HG02588 (cell line): Measurements from ENCODE around the gene RHEX.
"Not testable (repeated sequence)": the region's sequence is repeated elsewhere in the genome, so short reads cannot be mapped to it uniquely, and the experiment has no call there.

Experiments used
- ATAC-seq: cut with Tn5 transposase; IDR thresholded peaks from one replicate; pipeline ENCODE4 v1.9.1; 2021; ENCODE audit warnings: mild to moderate bottlenecking, moderate library complexity; ENCODE audit not compliant: unreplicated experiment

Gene RHEX

GRCh38 chr1:206029484-206029883 is 23.5 kb upstream of the RHEX start:
- ATAC-seq: no peak

- no peak for ATAC-seq
Measured at GRCh38 chr1:206030191-206030590, 22.8 kb upstream of the RHEX start.

GRCh38 chr1:206030714-206031113 is 22.3 kb upstream of the RHEX start:
- no peak for ATAC-seq

GRCh38 chr1:206032380-206033140 is 20.4 kb upstream of the RHEX start:
- ATAC-seq: no peak

- no peak for ATAC-seq
Measured at GRCh38 chr1:206035027-206035426, 17.9 kb upstream of the RHEX start.

GRCh38 chr1:206036663-206037455 is 16.1 kb upstream of the RHEX start:
- ATAC-seq: peak; percentile 43

GRCh38 chr1:206037581-206037980 is 15.4 kb upstream of the RHEX start:
- ATAC-seq: no peak

GRCh38 chr1:206039046-206039973 is 13.7 kb upstream of the RHEX start:
- ATAC-seq: no peak

GRCh38 chr1:206040328-206040727 is 12.6 kb upstream of the RHEX start:
- ATAC-seq: no peak

GRCh38 chr1:206041640-206042039 is 11.3 kb upstream of the RHEX start:
- no peak for ATAC-seq

GRCh38 chr1:206047271-206047670 is 5.7 kb upstream of the RHEX start:
- ATAC-seq: no peak

GRCh38 chr1:206048582-206048981 is 4.4 kb upstream of the RHEX start:
- no peak for ATAC-seq

GRCh38 chr1:206049293-206049692 is 3.7 kb upstream of the RHEX start:
- peak; percentile 34 for ATAC-seq

GRCh38 chr1:206049919-206050600 is 2.9 kb upstream of the RHEX start:
- no peak for ATAC-seq

GRCh38 chr1:206050655-206051235 is 2.2 kb upstream of the RHEX start:
- peak; percentile 85 for ATAC-seq

- ATAC-seq: not testable (repeated sequence)
Measured at GRCh38 chr1:206052231-206052865, 625 bp upstream of the RHEX start.

GRCh38 chr1:206053616-206054015 is 643 bp downstream of the RHEX start:
- ATAC-seq: not testable (repeated sequence)

GRCh38 chr1:206055069-206055625 is 2.2 kb downstream of the RHEX start:
- not testable (repeated sequence) for ATAC-seq

- not testable (repeated sequence) for ATAC-seq
Measured at GRCh38 chr1:206055639-206056323, 2.8 kb downstream of the RHEX start.
